Mucosa of descending colon (tissue), 3 donors: ENCODE data around the gene LAMA5. TPM values are rescaled to one million over a fixed set of nuclear protein-coding genes. Genes with fewer than 3 reads are reported as not detected.

Source experiments
- ATAC-seq: fragments of 200-7000 bp; cut with Tn5 transposase; one replicate; pipeline ENCODE4 v1.9.1; 2020; ENCODE audit warnings: mild to moderate bottlenecking, moderate library complexity
- DNase-seq, 3 donors: peaks; one replicate each; pipeline ENCODE4 v3.0.0-alpha.2; 2020
- H3K36me3 ChIP-seq: fragments of 200-600 bp; one replicate; pipeline ENCODE4 v1.8.0; 2021; ENCODE audit warnings: low read depth, mild to moderate bottlenecking
- H3K4me1 ChIP-seq: fragments of 200-600 bp; one replicate; pipeline ENCODE4 v1.8.0; 2021; ENCODE audit warnings: low read depth, mild to moderate bottlenecking
- H3K4me3 ChIP-seq: fragments of 200-600 bp; one replicate; pipeline ENCODE4 v1.8.0; 2021; ENCODE audit warnings: mild to moderate bottlenecking
- H3K9me3 ChIP-seq: fragments of 200-600 bp; one replicate; pipeline ENCODE4 v1.8.0; 2021; ENCODE audit warnings: mild to moderate bottlenecking
- intact Hi-C, 2 donors: fragments of 100-400 bp; cut with DNase I in 1 of 2; cut with micrococcal nuclease in 1 of 2; formaldehyde crosslinking; loops; one replicate each; pipeline versions ENCODE4 v1.11.0 to v1.11.1; 2022; cut with DNase I, micrococcal nuclease
- total RNA-seq, 3 donors: library from RNA; stranded (reverse); fragmentation: NEBNext Ultra II Directional in 2 of 3; extraction: Animal tissue kit (Norgen Biotek cat#: 25700) in 2 of 3; gene quantifications; one replicate each; pipeline versions ENCODE4 v1.2.1 to v1.2.4, GENCODE V29; 2021 to 2023
- TF ChIP-seq, protein P1 (sequence below): fragments of 200-600 bp; IDR thresholded peaks from one replicate; pipeline ENCODE4 v1.8.0; 2022; ENCODE audit warnings: antibody characterized with exemption, mild to moderate bottlenecking
- donor health status: DM: no; HTN: no; CAD: no; lungs with moderate emphysema.
- donor health status: DM: no; HTN: no; CAD: no.
- donor health status: DM: no; HTN: yes; CAD: no.

Gene LAMA5
- total RNA-seq, 3 donors from 2014 or later: 21.8 to 335 (median 40.7) TPM

DNA sequence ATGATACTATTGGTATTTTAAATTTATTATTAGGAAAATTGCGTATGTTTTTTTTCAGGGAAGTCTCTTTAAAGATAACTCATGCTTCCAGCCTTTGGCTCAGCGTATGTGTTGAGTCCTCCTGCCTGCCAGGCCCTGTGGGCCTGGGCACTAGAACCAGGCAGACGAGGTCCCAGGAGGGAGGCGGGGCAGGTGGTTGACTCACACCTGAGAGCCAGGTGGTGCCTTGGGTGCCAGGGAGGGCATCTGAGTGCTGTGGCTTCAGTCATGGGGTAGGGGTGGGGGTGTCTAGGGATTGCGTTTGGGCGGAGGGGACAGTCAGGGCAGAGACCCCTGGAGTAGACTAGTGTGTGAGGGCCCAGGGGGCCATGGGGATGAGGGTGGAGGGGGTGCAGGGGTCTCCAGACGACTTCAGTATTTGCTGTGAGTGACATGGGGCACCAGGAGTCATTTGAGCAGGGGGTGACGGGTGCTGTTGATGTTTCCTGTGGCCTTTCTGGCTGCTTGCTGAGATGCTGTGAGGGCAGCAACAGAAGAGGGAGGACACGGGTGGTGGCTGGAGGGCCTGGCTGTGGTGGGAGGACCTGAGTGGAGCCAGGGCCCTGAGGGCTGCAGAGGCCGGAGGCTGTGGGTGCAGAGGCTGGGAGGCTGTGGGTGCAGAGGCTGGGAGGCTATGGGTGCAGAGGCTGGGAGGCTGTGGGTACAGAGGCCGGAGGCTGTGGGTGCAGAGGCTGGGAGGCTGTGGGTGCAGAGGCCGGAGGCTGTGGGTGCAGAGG is 79.2 kb downstream of the LAMA5 start:
- DNase-seq (no peak), ATAC-seq (no peak)
- TF ChIP-seq, protein P1, sequence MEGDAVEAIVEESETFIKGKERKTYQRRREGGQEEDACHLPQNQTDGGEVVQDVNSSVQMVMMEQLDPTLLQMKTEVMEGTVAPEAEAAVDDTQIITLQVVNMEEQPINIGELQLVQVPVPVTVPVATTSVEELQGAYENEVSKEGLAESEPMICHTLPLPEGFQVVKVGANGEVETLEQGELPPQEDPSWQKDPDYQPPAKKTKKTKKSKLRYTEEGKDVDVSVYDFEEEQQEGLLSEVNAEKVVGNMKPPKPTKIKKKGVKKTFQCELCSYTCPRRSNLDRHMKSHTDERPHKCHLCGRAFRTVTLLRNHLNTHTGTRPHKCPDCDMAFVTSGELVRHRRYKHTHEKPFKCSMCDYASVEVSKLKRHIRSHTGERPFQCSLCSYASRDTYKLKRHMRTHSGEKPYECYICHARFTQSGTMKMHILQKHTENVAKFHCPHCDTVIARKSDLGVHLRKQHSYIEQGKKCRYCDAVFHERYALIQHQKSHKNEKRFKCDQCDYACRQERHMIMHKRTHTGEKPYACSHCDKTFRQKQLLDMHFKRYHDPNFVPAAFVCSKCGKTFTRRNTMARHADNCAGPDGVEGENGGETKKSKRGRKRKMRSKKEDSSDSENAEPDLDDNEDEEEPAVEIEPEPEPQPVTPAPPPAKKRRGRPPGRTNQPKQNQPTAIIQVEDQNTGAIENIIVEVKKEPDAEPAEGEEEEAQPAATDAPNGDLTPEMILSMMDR: no peak
- H3K36me3 ChIP-seq: peaks cover 17% of the 10 kb centered on the region
- intact Hi-C loops: no loop called here
- no peaks in the 10 kb centered on the region for H3K9me3 ChIP-seq
- no peak overlapping the region for H3K4me3 ChIP-seq
- H3K4me1 ChIP-seq: no peaks in the 10 kb centered on the region

DNA sequence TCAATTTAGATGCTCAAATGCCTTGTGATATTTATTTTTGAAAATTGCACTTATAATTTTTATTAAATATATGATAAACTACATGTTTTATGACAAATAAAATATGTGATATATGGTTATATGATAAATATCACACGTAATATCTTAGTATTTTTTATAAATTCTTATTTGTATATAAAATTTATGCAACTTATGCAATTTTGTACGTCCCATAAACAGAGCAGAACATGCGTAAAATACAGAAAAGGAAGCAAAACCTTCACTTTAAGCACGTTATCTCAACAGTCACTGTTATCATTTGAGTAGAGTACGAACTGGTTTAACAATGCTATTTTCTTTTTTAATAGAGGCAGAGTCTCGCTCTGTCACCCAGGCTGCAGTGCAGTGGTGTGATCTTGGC is 80.0 kb downstream of the LAMA5 start:
- peaks cover 15% of the 10 kb centered on the region for H3K36me3 ChIP-seq
- intact Hi-C loops: no loop called here

DNA sequence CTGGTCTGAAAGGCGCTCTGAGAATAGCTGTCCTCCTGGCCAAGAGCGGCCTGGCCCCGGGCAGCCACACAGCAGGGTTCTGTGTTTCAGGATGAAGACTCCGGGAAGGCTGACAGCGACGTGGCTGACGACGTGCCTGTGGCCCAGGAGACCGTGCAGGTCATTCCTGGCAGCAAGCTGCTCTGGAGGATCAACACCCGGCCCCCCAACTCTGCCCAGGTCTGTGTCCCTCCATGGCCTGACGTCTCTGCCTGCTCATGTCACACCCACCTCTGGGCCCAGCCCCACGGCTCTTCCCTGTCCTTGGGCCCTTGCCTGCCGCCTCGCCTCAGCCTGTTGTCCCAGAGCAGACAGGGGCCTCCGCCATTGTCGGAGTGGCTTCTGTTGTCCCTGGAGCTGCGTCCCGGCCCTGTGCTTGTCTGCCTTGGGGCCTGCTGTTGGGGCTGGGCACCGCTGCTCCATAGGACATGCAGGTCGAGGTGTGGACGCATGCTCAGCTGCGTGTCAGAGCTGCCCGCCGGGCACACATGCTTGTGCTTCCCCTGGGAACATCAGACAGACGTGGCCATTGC is 80.5 kb downstream of the LAMA5 start:
- ATAC-seq (peak; percentile 16), DNase-seq (peak in 1 of 3 donors; percentile 45)
- no peaks in the 10 kb centered on the region for H3K4me1 ChIP-seq
- TF ChIP-seq, protein P1: no peak
- no peak overlapping the region for H3K4me3 ChIP-seq
- intact Hi-C loops: no loop called here
- H3K9me3 ChIP-seq: no peaks in the 10 kb centered on the region
- peaks cover 15% of the 10 kb centered on the region for H3K36me3 ChIP-seq

More for the DNA sequence above, 80.0 kb downstream of the LAMA5 start:
- TF ChIP-seq, protein P1: no peak
- DNase-seq (no peak), ATAC-seq (no peak)
- Histone ChIP-seq H3K9me3 (no peaks in the 10 kb centered on the region), H3K4me3 (no peak overlapping the region), H3K4me1 (no peaks in the 10 kb centered on the region)

DNA sequence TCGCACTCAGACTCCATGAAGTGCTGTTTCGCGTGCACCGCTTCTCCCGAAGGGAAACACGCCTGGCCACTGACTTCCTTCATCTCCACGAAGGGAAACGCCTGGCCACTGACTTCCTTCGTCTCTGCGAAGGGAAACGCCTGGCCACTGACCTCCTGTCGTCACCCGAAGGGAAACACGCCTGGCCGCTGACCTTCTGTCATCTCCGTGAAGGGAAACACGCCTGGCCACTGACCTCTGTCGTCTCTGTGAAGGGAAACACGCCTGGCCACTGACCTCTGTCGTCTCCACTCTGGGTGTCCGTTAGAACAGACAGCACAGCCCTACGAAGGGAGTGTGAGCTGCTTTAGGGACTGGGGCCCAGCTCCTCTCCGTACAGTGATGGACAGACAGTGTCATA is 81.4 kb downstream of the LAMA5 start:
- DNase-seq (peak in 1 of 3 donors; percentile 40), ATAC-seq (no peak)
- TF ChIP-seq, protein P1: no peak
- H3K4me1 ChIP-seq: no peaks in the 10 kb centered on the region
- no peaks in the 10 kb centered on the region for H3K9me3 ChIP-seq
- H3K36me3 ChIP-seq: peaks cover 23% of the 10 kb centered on the region
- intact Hi-C loops: no loop called here
- H3K4me3 ChIP-seq: no peak overlapping the region

DNA sequence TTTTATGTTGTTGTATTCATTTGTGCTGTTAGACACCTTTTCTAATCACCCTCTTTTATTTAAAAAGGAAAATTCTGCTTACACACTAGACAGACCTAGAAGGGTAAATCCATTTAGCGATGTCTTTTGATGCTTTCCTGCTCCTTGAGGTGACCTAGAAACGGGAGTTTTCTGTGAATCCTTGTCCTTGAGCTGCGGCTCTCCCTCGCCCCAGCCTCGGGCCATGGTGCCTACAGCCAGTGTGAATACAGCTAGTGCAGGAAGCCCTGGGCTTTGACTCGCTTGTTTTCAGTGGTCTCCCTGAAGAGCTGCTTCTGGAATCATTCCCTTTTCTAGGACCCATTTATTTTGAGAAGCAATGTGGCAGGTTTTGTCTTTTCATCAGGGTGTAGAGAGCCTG is 82.0 kb downstream of the LAMA5 start:
- H3K9me3 ChIP-seq: no peaks in the 10 kb centered on the region
- TF ChIP-seq, protein P1: no peak
- H3K4me3 ChIP-seq: no peak overlapping the region
- peaks cover 25% of the 10 kb centered on the region for H3K36me3 ChIP-seq
- intact Hi-C loops: no loop called here
- DNase-seq (no peak), ATAC-seq (no peak)
- no peaks in the 10 kb centered on the region for H3K4me1 ChIP-seq
